Effector memory CD8-positive, alpha-beta T cell (primary cell): ENCODE measurements around the gene TUBB1.

ENCODE experiments used
- ATAC-seq: fragments of 150-1000 bp; cut with Tn5 transposase; replicated peaks from 2 replicates; pipeline ENCODE4 v1.10.0; 2021; ENCODE audit warnings: mild to moderate bottlenecking, moderate library complexity
- DNase-seq, 3 experiments: peaks; one replicate each; pipeline ENCODE4 v3.0.0; 2021
- H3K27ac Mint-ChIP-seq, 2 donors: one replicate each; pipeline ENCODE4 v1.8.0; 2022; ENCODE audit warnings: mild to moderate bottlenecking in 2 of 2, mixed read lengths in 2 of 2, moderate library complexity in 2 of 2
- H3K27me3 Mint-ChIP-seq, 2 donors: one replicate each; pipeline ENCODE4 v1.8.0; 2022; ENCODE audit warnings: mixed read lengths in 2 of 2
- H3K36me3 Mint-ChIP-seq: one replicate; pipeline ENCODE4 v1.8.0; 2022; ENCODE audit warnings: mild to moderate bottlenecking, moderate library complexity, mixed read lengths; ENCODE audit not compliant: insufficient read depth
- H3K4me1 Mint-ChIP-seq, 2 donors: one replicate each; pipeline ENCODE4 v1.8.0; 2022; ENCODE audit warnings: low read depth in 2 of 2, mixed read lengths in 2 of 2
- H3K4me3 Mint-ChIP-seq, 2 donors: one replicate each; pipeline ENCODE4 v1.8.0; 2022; ENCODE audit warnings: mild to moderate bottlenecking in 2 of 2, mixed read lengths in 2 of 2, moderate library complexity in 2 of 2
- H3K9me3 Mint-ChIP-seq, 2 donors: one replicate each; pipeline ENCODE4 v1.8.0; 2022; ENCODE audit warnings: mixed read lengths in 2 of 2

TUBB1 gene

DNA sequence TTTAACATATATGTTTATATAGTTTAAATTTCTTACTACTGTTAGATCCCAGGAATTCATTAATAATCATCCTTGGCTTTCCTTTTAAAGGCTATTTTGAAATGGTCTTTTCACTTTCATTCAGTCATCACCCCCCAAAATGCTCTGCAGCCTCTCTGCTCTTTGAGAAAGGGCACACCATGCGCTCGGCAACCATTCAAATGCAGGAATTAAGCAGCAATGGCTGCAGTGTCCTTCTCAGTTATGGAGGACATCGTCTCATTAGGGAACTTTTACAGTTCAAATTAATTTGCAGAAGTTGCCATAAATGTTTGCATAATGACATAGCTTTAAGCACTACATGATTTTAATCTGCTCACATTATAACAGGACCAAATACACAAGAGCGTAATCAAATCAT lies 6.3 kb downstream of the TUBB1 start:
- H3K4me1 Mint-ChIP-seq, result peaks cover 29 to 52% of the 10 kb centered on the region in 2 donors
- H3K36me3 Mint-ChIP-seq, result peaks cover 84% of the 10 kb centered on the region
- no peak overlapping the region for H3K27ac Mint-ChIP-seq

DNA sequence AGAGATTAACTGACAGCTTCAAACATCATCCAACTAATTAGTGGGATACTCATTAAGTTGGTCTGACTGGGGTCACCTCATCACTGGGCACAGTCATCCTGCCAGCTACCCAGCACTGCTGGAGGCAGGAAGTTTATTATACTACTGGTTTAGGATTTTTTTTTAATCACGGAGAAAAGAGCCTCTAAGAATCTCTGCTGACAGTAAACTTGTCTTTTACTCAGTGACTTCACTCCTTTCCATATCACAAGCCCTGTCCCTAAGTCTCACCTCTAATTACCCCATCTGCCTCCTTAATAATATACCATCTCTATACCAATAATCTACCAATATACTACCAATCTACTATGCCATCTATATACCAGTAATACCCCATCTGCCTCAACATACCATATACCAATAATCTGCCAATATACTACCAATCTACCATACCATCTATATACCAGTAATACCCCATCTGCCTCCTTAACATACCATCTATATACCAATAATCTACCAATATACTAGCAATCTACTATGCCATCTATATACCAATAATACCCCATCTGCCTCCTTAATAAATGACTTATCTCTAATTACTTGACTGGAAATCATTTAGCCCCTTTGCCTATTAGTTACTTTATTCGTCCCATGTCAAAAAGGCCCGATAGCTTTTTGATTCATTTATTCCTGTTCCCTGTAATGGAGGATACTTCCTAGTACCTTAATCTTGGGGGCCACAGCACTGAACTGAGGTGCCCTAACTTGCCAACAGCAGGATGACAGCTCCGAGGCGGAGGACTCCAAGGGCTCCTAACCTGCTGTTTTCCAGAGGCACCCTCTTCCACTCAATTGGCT lies 7.9 kb downstream of the TUBB1 start:
- H3K27ac Mint-ChIP-seq, result peak overlapping the region; percentile 3 to 26
- DNase-seq, result no peak
- H3K9me3 Mint-ChIP-seq, result no peaks in the 10 kb centered on the region
- H3K4me1 Mint-ChIP-seq, result peaks cover 32 to 60% of the 10 kb centered on the region in 2 donors
- peak overlapping the region in 1 of 2 donors; percentile 7 for H3K4me3 Mint-ChIP-seq
- ATAC-seq, result no peak
- no peaks in the 10 kb centered on the region for H3K27me3 Mint-ChIP-seq
- H3K36me3 Mint-ChIP-seq, result peaks cover 91% of the 10 kb centered on the region

More for the DNA sequence above, 6.3 kb downstream of the TUBB1 start:
- DNase-seq, result no peak
- no peaks in the 10 kb centered on the region for H3K9me3 Mint-ChIP-seq
- H3K27me3 Mint-ChIP-seq, result no peaks in the 10 kb centered on the region
- peak overlapping the region in 1 of 2 donors; percentile 16 for H3K4me3 Mint-ChIP-seq
- no peak for ATAC-seq

DNA sequence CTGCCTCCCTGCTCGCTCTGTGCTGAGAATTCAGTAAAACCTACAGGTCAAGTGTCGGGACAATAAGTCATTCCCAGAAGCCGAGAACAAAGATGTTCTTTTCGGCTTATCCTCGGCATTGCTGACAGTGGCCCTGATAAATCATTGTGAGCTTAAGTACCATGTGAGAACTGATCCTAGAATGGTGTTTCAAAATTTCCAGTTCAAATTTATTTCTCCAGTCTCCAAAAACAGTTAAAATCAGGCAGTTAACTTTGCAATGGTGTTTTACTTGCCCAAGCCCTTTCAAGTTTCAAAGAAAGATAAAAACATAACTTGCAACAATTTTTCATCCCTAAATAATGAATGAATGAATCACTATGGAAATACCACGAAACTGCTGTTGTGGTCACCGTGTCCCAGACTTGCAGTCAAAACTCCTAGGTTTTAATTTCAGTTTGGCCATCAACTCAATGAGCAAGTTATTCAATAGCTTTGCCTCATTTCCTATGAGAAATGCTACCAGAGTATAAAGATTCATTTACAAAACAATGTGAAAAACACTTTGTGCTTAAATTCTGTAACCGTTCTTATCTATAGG lies 8.6 kb downstream of the TUBB1 start:
- DNase-seq (no peak), ATAC-seq (no peak)
- no peaks in the 10 kb centered on the region for H3K9me3 Mint-ChIP-seq
- H3K4me3 Mint-ChIP-seq, result peak overlapping the region in 1 of 2 donors; percentile 92
- no peaks in the 10 kb centered on the region for H3K27me3 Mint-ChIP-seq
- H3K27ac Mint-ChIP-seq, result peak overlapping the region; percentile 3 to 26
- peaks cover 35 to 59% of the 10 kb centered on the region in 2 donors for H3K4me1 Mint-ChIP-seq
- peaks cover 89% of the 10 kb centered on the region for H3K36me3 Mint-ChIP-seq

DNA sequence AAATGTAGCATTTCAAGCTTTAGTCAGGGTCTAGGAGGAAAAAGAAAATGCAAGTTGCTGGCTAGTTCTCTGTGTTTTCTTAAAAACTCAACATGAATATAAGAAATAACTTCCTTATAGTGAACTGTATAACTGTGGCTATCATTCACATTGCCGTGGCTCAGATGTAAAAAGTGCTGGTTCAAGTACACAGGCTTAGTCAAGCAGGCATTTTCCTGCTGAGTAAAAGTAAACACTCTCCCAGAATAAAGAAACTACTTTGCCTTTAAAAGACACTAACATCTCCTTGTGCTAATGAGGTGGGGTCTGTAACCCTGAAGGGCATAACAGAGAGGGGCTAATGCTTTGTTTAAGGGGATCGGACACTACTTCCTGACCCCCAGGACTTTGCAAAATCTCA lies 9.6 kb downstream of the TUBB1 start:
- Mint-ChIP-seq H3K36me3 (peaks cover 83% of the 10 kb centered on the region), H3K27ac (peak overlapping the region in 1 of 2 donors; percentile 44), H3K9me3 (no peaks in the 10 kb centered on the region), H3K27me3 (no peaks in the 10 kb centered on the region), H3K4me1 (peaks cover 35 to 59% of the 10 kb centered on the region in 2 donors), H3K4me3 (peak overlapping the region; percentile 40 to 92)
- ATAC-seq (no peak), DNase-seq (no peak)

DNA sequence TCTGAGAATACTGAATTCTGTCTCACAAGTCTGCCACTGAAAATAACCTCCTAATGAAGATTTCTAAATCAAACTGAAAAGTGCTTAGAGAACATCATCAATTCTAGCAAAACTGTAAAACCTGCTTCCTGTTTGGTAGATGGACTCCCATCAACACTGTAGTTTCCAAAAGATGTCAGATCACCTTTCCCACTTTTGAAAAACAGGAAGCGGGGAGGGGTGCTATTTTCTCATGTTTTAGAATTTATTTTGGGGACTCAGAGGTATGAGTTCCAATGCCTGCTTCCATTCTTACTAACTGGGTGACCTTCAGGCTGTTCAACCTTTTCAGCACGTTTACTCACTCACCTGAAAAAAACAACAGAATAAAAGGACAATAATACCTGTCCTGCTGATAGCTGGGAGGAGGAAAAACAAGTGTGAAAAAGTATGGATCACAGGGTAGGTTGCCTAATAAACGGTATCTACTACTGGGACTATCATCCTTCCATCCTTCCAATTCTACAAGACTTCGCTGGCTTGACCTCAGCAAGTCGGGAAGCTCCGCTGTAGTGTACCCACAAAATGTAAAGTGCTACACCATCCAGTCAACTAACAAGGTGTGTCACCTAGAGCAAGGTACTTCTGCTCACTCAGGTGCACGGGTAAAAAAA lies 11.8 kb downstream of the TUBB1 start:
- Mint-ChIP-seq H3K36me3 (peaks cover 83% of the 10 kb centered on the region), H3K27ac (peak overlapping the region; percentile 92), H3K9me3 (no peaks in the 10 kb centered on the region), H3K27me3 (no peaks in the 10 kb centered on the region), H3K4me3 (peak overlapping the region; percentile 90 to 92), H3K4me1 (peaks cover 35 to 52% of the 10 kb centered on the region in 2 donors)
- DNase-seq, result no peak
- ATAC-seq, result no peak

DNA sequence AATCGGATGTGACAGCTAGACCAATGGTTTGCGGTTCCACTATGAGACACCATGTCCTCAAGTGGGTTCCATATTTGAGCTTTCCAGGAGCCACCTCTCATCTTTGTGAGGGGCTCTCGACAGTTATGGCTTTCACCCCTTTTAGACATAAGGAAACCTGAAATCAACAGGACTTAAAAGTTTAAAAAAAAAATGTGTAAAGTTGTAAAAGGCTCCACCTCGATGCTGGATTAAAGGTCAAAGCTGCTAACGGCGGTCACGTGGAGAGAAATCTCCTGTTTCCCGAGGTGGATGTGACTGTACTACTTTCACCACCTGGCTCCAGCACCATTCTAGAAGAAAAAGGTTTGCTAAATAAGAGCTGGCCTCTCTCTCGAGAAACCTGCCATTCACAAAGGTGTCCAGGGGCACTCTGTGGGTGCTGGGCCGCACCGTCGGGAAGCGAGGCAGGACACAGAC lies 12.4 kb downstream of the TUBB1 start:
- H3K27me3 Mint-ChIP-seq, result no peaks in the 10 kb centered on the region
- H3K36me3 Mint-ChIP-seq, result peaks cover 84% of the 10 kb centered on the region
- DNase-seq (no peak), ATAC-seq (no peak)
- H3K4me1 Mint-ChIP-seq, result peaks cover 34 to 47% of the 10 kb centered on the region in 2 donors
- H3K27ac Mint-ChIP-seq, result peak overlapping the region; percentile 92
- peak overlapping the region; percentile 90 to 92 for H3K4me3 Mint-ChIP-seq
- no peaks in the 10 kb centered on the region for H3K9me3 Mint-ChIP-seq

DNA sequence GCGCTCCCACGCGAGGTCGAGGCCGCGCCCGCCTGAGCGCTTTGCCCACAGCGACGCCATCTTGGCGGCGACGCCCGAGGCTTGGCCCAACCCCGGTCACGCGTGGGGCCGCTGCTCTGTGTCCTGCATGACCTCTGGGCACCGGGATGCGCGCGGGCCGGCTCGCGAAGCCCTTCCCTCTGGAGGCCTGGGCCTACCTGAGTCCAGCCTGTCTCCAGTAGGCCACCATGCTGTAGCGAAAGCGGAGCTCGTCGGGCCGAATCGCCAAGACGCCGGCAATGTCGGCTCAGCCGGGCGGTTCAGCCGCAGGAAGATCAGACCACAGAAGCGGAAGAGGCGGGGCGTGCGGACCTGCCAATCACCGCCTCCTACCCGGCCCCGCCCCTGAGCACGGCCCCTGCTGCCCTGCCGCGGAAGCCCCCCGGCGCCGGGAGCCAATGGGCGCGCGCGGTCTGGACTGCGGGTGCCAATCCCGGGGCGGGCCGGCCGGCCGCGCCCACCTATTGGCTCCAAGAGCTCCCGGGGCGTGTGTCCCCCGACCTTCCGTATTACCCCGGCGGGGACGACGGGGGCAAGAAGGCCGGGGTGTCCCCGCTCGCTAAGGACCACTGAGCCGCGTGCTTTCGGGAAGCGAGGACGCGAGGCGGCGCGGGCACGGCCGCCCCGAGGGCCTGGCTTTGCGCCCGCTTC lies 12.9 kb downstream of the TUBB1 start, which contains the start of gene ATP5F1E:
TSS of gene ATP5F1E (minus strand) at position 313 of the 690 bp plus-strand sequence. CDS start at position 229, 84 bp downstream.
- Mint-ChIP-seq H3K4me1 (peaks cover 32 to 45% of the 10 kb centered on the region in 2 donors), H3K27me3 (no peaks in the 10 kb centered on the region), H3K27ac (peak within 1 kb of the TSS; percentile 92), H3K4me3 (peak within 1 kb of the TSS; percentile 90 to 92), H3K36me3 (peaks cover 84% of the 10 kb centered on the region), H3K9me3 (no peaks in the 10 kb centered on the region)
- DNase-seq, result peak; percentile 95 to 97 (median 97)
- ATAC-seq, result peak; percentile 93

DNA sequence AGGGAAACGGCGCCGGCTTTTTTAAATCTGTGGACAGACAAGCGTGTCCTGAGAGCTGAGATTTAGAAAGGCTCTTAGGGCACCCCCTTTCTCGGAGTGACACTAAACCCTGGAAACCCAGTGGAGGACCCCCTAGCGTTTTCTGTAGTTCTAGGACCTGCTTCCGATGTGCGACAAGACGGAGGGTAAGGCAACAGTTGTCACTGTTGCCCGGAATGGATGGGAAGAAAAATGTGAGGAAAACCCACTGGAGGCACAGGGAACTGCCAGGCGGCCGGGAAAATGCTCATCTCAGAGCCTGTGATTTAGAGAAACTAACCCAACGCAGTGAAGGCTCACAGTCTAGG lies 13.5 kb downstream of the TUBB1 start:
- ATAC-seq, result no peak
- no peaks in the 10 kb centered on the region for H3K9me3 Mint-ChIP-seq
- H3K36me3 Mint-ChIP-seq, result peaks cover 84% of the 10 kb centered on the region
- H3K27ac Mint-ChIP-seq, result peak overlapping the region; percentile 92
- H3K4me1 Mint-ChIP-seq, result peaks cover 27 to 41% of the 10 kb centered on the region in 2 donors
- no peaks in the 10 kb centered on the region for H3K27me3 Mint-ChIP-seq
- H3K4me3 Mint-ChIP-seq, result peak overlapping the region; percentile 90 to 92
- DNase-seq, result no peak

DNA sequence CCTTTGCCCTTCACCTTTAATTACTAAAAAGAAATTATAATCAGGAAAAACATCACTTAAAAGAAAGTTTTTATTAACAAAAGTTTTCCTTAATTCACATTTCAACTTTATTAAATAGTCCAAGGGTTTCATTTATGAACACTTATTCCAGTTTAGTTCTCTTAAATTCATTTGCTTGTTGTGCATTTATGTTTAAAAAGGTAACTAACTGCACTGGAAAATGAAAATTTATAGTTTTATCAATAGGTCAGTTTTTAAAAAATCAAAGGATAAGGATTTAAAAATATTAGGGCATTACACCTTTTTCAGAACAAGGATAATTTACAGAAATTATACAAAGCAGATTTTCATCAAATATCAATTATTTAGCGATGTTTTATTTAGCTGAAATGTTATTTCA lies 13.9 kb downstream of the TUBB1 start:
- Mint-ChIP-seq H3K36me3 (peaks cover 84% of the 10 kb centered on the region), H3K27me3 (no peaks in the 10 kb centered on the region), H3K9me3 (no peaks in the 10 kb centered on the region), H3K27ac (peak overlapping the region; percentile 92), H3K4me1 (peaks cover 25 to 37% of the 10 kb centered on the region in 2 donors), H3K4me3 (peak overlapping the region; percentile 90 to 92)
- no peak for DNase-seq
- ATAC-seq, result no peak

DNA sequence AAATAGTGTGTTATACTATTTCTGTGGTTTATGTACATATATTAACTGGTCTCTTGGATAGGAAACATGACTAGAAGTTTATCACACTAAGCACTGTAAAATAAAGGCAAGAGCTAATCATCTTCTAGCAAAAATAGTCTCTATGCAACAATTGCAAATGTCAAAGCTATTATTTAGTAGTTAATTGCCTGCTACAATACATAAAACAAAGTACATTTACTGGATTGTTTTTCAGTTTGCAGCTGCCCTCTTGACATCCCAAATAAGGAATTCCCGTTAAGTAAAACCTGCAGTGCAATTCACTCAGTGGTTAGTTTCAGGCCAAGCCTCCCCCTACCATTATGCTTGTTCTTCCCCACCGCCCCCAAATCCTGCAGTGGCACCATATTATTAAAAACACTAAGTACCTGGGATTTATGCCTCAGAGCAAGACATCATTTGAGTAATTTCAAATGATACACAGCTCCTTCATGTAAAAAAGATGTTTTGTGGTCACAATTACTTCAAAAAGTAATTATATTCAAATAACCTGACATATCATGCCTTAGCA lies 14.5 kb downstream of the TUBB1 start:
- no peak overlapping the region for H3K27ac Mint-ChIP-seq
- peaks cover 22 to 33% of the 10 kb centered on the region in 2 donors for H3K4me1 Mint-ChIP-seq
- H3K27me3 Mint-ChIP-seq, result no peaks in the 10 kb centered on the region
- no peak overlapping the region for H3K4me3 Mint-ChIP-seq
- no peaks in the 10 kb centered on the region for H3K9me3 Mint-ChIP-seq
- peaks cover 84% of the 10 kb centered on the region for H3K36me3 Mint-ChIP-seq
- ATAC-seq (no peak), DNase-seq (no peak)

DNA sequence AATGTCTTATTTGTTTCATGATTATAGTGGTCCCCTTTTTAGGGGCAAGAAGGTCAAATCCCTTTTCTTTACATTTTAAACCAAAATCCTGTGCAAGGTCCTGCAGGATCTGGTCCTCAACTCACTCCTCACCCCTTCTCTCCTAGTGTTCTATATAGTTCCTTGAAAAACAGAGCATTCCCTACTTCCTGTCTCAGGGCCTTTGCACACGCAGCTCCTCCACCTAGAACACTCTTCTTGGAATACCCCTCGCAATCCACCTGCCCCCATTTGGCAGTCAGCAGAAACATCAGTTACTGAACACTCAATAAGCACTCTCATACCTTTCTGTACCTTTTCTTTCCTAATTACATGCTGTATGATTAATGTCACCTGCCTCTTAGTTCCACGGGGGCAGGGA lies 16.2 kb downstream of the TUBB1 start:
- Mint-ChIP-seq H3K27ac (peak overlapping the region in 1 of 2 donors; percentile 2), H3K27me3 (no peaks in the 10 kb centered on the region), H3K4me1 (peaks cover 19 to 30% of the 10 kb centered on the region in 2 donors), H3K36me3 (peaks cover 76% of the 10 kb centered on the region), H3K4me3 (no peak overlapping the region), H3K9me3 (no peaks in the 10 kb centered on the region)
- ATAC-seq (no peak), DNase-seq (no peak)

DNA sequence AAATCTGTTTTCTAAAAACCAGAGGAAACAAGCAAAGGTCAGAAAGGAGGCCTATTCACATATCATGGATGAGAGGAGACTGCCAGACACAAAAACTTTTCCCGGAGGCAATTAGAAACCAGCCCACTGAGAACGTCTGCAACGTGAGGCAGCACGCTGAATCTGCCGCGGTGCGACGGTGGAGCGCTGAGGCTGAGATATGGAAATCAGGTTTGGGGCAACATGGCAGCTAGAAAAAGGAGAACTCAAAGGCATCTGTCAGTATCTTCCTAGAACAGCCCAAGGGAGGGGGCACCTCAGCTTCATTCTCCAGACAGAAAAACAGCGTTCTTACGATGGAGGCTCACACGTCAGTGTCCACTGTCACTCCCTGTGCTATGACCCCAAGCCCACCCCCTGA lies 18.2 kb downstream of the TUBB1 start:
- H3K36me3 Mint-ChIP-seq, result peaks cover 78% of the 10 kb centered on the region
- H3K27me3 Mint-ChIP-seq, result no peaks in the 10 kb centered on the region
- H3K4me1 Mint-ChIP-seq, result peaks cover 25 to 33% of the 10 kb centered on the region in 2 donors
- DNase-seq (no peak), ATAC-seq (no peak)
- H3K4me3 Mint-ChIP-seq, result no peak overlapping the region
- H3K27ac Mint-ChIP-seq, result no peak overlapping the region
- H3K9me3 Mint-ChIP-seq, result no peaks in the 10 kb centered on the region

DNA sequence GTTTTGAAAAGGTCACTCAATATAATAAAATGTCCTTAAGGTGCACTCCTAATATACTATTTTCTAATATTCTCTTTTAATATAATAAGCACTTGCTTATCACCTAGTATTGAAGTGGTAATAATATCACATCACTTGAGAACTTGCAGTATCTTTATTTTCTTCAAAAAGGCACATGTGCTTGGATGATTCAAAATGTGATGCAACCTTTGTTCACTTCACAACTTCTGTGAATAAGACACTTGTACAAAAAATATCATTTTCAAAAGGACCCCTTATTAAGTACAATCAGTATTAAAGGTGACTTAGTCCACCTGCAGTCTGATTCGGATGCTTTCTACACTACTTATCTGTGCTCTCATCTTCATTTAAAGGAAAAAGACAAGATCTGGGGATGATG lies 20.0 kb downstream of the TUBB1 start:
- Mint-ChIP-seq H3K36me3 (peaks cover 75% of the 10 kb centered on the region), H3K9me3 (no peaks in the 10 kb centered on the region), H3K4me3 (peak overlapping the region in 1 of 2 donors; percentile 44), H3K27ac (no peak overlapping the region), H3K27me3 (no peaks in the 10 kb centered on the region), H3K4me1 (peaks cover 32 to 41% of the 10 kb centered on the region in 2 donors)
- no peak for DNase-seq
- no peak for ATAC-seq
